A549 treated with AZD9567 at 1 μM for 4 hours (cell line): Measurements from ENCODE around the gene ATP1B2. TPM values are rescaled to one million over a fixed set of nuclear protein-coding genes. Genes with fewer than 3 reads are reported as not detected.

Experiments used
- total RNA-seq: library from RNA; stranded (reverse); fragments of 200-300 nt; extraction: Qiagen RNA extraction; gene quantifications from 5 replicates; pipeline ENCODE4 v1.2.3, GENCODE V29; 2022; ENCODE audit not compliant: insufficient read depth

Gene ATP1B2
- 0.19 to 0.26 TPM (median 0.24 TPM) in 4 of 5 replicates, not detected in the other for total RNA-seq

DNA sequence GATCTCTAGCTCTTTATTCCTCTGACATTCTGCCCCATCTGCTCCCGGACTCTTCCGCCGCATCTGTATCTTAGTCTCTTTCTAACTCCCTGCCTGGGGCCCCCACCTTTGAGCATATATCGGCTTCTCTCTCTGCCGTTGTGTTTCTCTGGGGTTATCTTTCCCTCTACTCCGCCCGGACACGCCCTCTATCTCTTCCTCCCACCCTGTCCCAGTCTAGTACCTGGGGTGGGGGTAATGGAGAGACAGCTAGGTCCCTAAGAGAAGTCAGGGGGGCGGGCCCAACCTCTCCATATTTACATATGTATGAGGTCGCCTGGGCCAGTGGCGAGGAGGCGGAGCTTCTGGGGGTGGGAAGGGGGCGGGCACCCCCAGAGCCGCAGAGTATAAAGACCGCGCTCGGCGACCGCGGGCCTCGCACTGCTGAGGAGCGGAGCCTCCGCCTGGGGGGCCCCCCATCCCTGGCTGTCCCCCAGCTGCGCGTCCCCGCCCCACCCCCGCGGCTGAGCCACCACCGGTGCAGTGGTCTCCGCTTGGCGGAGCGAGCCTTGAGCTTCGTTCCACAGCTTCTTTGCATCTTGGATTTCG lies at the start of gene ATP1B2:
ATP1B2 (plus strand) TSS at position 418 of the 588 bp plus-strand sequence. CDS start 593 bp downstream, outside the sequence.

DNA sequence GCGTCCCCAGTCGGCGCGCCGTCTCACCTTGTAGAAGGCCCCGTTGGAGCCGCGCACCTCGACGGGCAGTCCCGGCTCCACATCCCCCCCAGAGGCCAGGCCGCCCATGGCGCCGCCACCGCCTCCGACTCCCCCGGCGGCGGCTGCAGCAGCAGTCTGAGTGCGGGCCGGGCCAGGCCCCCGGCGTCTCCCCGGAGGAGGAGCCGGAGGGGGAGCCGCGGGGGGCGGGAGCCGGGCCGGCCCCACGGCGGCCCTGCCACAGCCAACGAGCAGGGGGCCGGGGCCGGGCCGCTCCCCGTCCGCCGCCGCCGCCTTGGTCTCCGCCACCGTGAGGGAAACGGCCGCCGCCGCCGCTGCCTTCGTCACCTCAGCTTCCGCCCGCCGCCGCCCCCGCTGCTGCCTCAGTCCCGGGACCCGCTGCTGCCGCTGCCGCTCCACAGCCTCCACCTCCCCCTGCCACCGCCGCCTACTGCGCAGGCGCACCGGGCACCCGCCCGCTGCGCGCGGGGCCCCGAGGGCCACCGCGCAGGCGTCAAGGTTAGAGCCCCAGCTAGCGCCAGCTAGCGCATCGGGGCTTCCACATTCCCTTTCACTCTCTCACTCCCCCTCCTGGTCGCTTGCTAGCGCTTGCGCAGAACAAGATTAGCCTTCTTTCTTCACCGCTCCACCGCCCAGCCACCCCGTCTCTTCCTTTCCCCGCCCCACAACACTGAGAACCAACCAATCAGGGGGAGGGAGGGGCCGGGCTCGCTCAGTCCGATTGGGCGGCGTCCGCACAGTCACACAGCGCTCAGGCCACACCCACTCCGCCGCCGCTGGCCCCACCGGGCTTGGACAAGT lies 36.1 kb upstream of the ATP1B2 start, which contains the start of gene FXR2:
FXR2 (minus strand) TSS at position 473 of the 840 bp plus-strand sequence; CDS start at position 108, 365 bp downstream.

DNA sequence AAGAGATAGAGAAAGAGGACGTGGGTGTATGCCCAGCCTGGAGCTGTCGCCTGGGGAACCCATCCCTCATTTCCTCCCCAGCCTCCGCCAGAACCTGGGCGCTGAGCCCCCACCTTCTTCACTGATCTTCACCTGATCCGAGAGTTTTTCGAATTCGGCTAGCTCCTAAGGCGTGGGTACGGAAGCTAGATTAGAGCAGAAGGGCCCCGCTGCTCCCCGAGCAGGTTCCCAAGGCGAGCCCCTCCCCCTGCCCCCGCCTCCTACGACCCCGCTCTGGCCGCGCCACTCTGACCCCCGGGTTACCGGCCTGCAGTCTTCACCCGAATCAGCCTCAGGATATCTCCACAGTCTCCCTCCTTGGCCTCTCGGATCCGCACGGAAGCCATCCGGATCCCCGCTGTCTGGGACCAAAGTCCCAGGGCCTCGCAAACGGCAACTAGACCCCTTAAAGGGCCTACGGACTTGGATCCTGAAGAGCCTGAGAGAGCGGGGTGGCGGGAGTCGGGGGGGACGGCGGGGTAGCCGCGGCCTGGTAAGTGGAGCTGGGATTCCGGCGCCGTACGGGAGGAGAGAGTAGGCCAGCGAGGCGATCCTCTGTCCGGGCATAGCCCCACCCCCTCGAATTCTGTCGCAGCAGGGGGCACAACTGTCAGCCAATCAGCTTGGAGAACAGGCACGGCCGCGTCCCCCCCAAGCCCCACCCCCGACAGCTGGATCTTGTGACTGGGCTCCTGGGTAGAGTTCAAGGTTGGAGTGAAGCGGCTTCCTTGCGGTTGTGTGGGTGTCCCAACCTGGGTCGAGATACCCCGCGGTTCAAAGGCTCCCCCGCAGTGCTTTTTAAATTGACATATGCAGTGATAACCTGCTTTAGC lies 23.2 kb upstream of the ATP1B2 start, which contains the start of gene SAT2:
SAT2 (minus strand) TSS at position 572 of the 872 bp plus-strand sequence; CDS start at position 386, 186 bp downstream.

DNA sequence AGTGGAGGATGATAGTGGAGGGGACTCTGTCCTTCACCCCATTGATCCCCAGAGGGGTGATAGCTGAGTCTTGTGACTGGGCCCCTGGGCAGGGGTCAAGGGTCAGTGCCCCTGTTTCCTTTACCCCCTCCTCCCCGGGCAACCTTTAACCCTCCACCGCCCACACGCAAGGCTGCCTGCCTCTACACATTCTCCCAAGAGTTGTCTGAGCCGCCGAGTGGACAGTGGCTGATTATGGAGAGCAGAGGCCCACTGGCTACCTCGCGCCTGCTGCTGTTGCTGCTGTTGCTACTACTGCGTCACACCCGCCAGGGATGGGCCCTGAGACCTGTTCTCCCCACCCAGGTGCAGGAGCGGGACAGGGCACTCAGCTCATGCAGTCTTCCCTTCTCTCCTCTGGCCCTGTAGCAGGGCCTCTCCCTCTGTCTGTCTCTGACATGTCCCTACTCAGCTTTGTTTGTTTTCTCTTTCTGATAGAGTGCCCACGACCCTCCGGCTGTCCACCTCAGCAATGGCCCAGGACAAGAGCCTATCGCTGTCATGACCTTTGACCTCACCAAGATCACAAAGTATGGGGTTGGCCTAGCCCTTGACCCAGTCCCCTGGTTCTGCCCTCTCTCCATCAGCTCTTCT lies 20.7 kb upstream of the ATP1B2 start, which contains the start of gene SHBG:
SHBG (plus strand) TSS at position 197 of the 633 bp plus-strand sequence; CDS start at position 235, 38 bp downstream.

DNA sequence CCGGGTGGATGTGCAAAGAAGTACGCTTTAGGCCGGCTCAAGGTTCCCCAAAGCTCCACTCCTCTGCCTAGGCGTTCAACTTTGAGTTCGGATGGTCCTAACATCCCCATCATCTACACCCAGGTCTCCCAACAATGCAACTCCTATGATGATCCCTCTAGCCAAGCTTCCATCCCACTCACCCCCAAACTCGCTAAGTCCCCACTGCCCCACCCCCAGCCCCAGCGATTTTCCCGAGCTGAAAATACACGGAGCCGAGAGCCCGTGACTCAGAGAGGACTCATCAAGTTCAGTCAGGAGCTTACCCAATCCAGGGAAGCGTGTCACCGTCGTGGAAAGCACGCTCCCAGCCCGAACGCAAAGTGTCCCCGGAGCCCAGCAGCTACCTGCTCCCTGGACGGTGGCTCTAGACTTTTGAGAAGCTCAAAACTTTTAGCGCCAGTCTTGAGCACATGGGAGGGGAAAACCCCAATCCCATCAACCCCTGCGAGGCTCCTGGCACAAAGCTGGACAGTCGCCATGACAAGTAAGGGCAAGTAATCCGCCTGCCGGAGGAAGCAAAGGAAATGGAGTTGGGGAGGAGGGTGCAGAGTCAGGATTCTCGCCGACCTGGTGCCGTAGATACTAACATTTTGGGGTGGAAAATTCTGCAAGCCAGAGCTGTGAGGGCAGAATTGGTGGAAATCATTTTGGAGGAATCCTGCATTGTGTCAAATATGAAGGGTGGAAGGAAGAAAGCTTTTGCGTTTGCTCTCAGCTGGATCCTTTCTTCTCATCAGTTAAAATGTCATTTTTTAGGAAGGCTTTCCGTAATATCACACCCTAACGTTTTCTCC lies 36.6 kb downstream of the ATP1B2 start, which contains the start of gene TP53:
TP53 (minus strand) TSS at position 419 of the 836 bp plus-strand sequence. CDS start 10,896 bp downstream, outside the sequence.

GRCh38 chr17:7687908-7688807 lies 37.4 kb downstream of the ATP1B2 start, which contains the start of gene WRAP53:
WRAP53 (plus strand) TSS chr17:7688477; CDS start chr17:7688649, 172 bp downstream.

DNA sequence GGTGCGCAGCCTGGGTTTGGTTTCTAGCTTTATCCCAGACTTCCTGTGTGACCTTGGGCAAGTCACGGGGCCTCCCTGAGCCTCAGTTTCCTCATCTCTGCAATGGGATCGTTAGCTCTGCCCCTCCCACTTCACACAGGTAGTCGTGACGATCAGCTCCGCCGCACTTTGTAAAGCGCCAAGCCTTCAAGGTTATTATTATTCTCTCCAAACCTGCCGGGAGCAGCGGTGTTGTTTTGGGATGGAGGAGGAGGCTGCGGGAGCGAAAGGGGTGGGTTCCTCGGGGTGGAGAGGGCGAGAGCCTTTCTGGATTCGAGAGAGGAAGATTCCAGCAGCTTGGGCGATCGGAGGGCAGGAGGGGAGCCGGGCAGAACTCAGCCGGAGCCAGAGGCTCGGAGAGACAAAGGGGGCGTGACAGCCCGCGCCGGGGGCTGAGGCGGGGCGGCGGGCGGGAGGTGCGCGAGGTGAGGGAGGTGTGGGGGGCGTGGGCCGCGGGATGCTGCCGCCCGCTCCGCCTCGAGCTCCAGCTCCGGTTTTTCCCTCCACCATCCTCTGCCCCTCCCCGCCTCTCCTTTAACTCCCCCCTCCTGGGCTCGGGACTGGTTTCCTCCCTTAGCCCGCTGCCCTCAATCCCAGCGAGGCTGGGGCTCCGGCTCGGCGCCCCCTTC lies 54.0 kb downstream of the ATP1B2 start, which contains the start of gene EFNB3:
EFNB3 (plus strand) TSS at position 602 of the 668 bp plus-strand sequence. CDS start 397 bp downstream, outside the sequence.

Other genes with a start within 250 kb of the ATP1B2 start
- 181 to 231 TPM (median 208 TPM) in 5 replicates for gene TMEM256, start 246.8 kb upstream of the ATP1B2 start, total RNA-seq
- 12.4 to 20.9 TPM (median 18.3 TPM) in 5 replicates for gene NLGN2, start 243.1 kb upstream of the ATP1B2 start, total RNA-seq
- gene SPEM1, start 230.6 kb upstream of the ATP1B2 start, total RNA-seq, result 0.08 TPM in 2 of 5 replicates, not detected in the others
- gene SPEM2, start 225.3 kb upstream of the ATP1B2 start, total RNA-seq, result 0.05 to 0.07 TPM (median 0.05 TPM) in 3 of 5 replicates, not detected in the others
- gene SPEM3, start 222.1 kb upstream of the ATP1B2 start, total RNA-seq, result 0.02 to 0.06 TPM (median 0.02 TPM) in 3 of 5 replicates, not detected in the others
- gene TMEM102, start 215.5 kb upstream of the ATP1B2 start, total RNA-seq, result 7.5 to 12.0 TPM (median 11.6 TPM) in 5 replicates
- gene FGF11, start 211.4 kb upstream of the ATP1B2 start, total RNA-seq, result 0.67 to 1.3 TPM (median 0.74 TPM) in 4 of 5 replicates, not detected in the other
- gene CHRNB1, start 205.9 kb upstream of the ATP1B2 start, total RNA-seq, result 5.7 to 17.4 TPM (median 8.1 TPM) in 5 replicates
- 17.6 to 21.8 TPM (median 20.5 TPM) in 5 replicates for gene ZBTB4, start 171.3 kb upstream of the ATP1B2 start, total RNA-seq
- gene SLC35G6, start 169.5 kb upstream of the ATP1B2 start, total RNA-seq, result not detected in 5 replicates
- gene POLR2A, start 166.6 kb upstream of the ATP1B2 start, total RNA-seq, result 74.1 to 103 TPM (median 95.9 TPM) in 5 replicates
- 7.1 to 11.8 TPM (median 9.9 TPM) in 5 replicates for gene TNFSF12, start 101.9 kb upstream of the ATP1B2 start, total RNA-seq
- gene TNFSF13, start 92.2 kb upstream of the ATP1B2 start, total RNA-seq, result 0.40 to 0.92 TPM (median 0.66 TPM) in 4 of 5 replicates, not detected in the other
- 70.1 to 96.6 TPM (median 91.7 TPM) in 5 replicates for gene SENP3, start 89.0 kb upstream of the ATP1B2 start, total RNA-seq
- 23.5 to 28.8 TPM (median 28.1 TPM) in 5 replicates for gene CD68, start 71.3 kb upstream of the ATP1B2 start, total RNA-seq
- gene MPDU1, start 67.1 kb upstream of the ATP1B2 start, total RNA-seq, result 112 to 167 TPM (median 117 TPM) in 5 replicates
- 0.17 to 0.42 TPM (median 0.28 TPM) in 4 of 5 replicates, not detected in the other for gene SOX15, start 60.8 kb upstream of the ATP1B2 start, total RNA-seq
- 59.1 to 61.9 TPM (median 61.2 TPM) in 5 replicates for gene FXR2, start 36.0 kb upstream of the ATP1B2 start, total RNA-seq
- 51.0 to 90.6 TPM (median 82.1 TPM) in 5 replicates for gene SAT2, start 23.1 kb upstream of the ATP1B2 start, total RNA-seq
- gene SHBG, start 20.8 kb upstream of the ATP1B2 start, total RNA-seq, result 0.47 to 1.00 TPM (median 0.70 TPM) in 4 of 5 replicates, not detected in the other
- gene TP53, start 36.6 kb downstream of the ATP1B2 start, total RNA-seq, result 42.8 to 46.9 TPM (median 44.9 TPM) in 5 replicates
- gene WRAP53, start 37.6 kb downstream of the ATP1B2 start, total RNA-seq, result 39.9 to 45.3 TPM (median 43.7 TPM) in 5 replicates
- gene EFNB3, start 54.3 kb downstream of the ATP1B2 start, total RNA-seq, result 1.1 to 2.2 TPM (median 1.3 TPM) in 5 replicates
- 0.03 to 0.10 TPM (median 0.05 TPM) in 3 of 5 replicates, not detected in the others for gene DNAH2, start 66.8 kb downstream of the ATP1B2 start, total RNA-seq
- gene KDM6B, start 183.3 kb downstream of the ATP1B2 start, total RNA-seq, result 6.7 to 19.5 TPM (median 13.5 TPM) in 5 replicates
- gene TMEM88, start 204.1 kb downstream of the ATP1B2 start, total RNA-seq, result 0.79 to 1.4 TPM (median 1.2 TPM) in 4 of 5 replicates, not detected in the other
- gene NAA38, start 206.6 kb downstream of the ATP1B2 start, total RNA-seq, result 115 to 231 TPM (median 227 TPM) in 5 replicates
- gene CYB5D1, start 207.1 kb downstream of the ATP1B2 start, total RNA-seq, result 17.6 to 22.9 TPM (median 19.7 TPM) in 5 replicates
- gene CHD3, start 237.9 kb downstream of the ATP1B2 start, total RNA-seq, result 50.7 to 58.1 TPM (median 56.6 TPM) in 5 replicates